CD14-positive monocyte (primary cell): ENCODE data around the gene CYFIP2. TPM values are rescaled to one million over a fixed set of nuclear protein-coding genes. Genes with fewer than 3 reads are reported as not detected.

Experiments used
- DNase-seq, 3 donors: peaks; one replicate each; pipeline ENCODE4 v3.0.0-alpha.2; 2011 to 2022
- H2AFZ ChIP-seq: 2 replicates; pipeline ENCODE4 v1.6.0; 2012; ENCODE audit warnings: mild to moderate bottlenecking, low read depth, low read length, inconsistent platforms; ENCODE audit not compliant: insufficient read depth, poor library complexity, severe bottlenecking
- H3K27ac ChIP-seq, 2 donors: 1 replicate in 1 of 2; 2 replicates in 1 of 2; pipeline ENCODE4 v1.5.1; 2012 to 2013; ENCODE audit warnings: low read length in 2 of 2, control low read depth in 1 of 2, inconsistent platforms in 1 of 2, low read depth in 1 of 2, mild to moderate bottlenecking in 1 of 2
- H3K27me3 ChIP-seq, 2 donors: one replicate each; pipeline versions ENCODE4 v1.6.0 to v1.6.1; 2011 to 2013; ENCODE audit warnings: low read length in 2 of 2; ENCODE audit not compliant: control insufficient read depth in 2 of 2, insufficient read depth in 2 of 2
- H3K36me3 ChIP-seq, 2 donors: replicated peaks in 1 of 2; 1 replicate in 1 of 2; 2 replicates in 1 of 2; pipeline versions ENCODE4 v1.5.1 to v1.6.1; 2012 to 2013; ENCODE audit warnings: low read length in 2 of 2, control low read depth in 1 of 2, inconsistent platforms in 1 of 2, mild to moderate bottlenecking in 1 of 2; ENCODE audit not compliant: insufficient read depth in 2 of 2, control insufficient read depth in 1 of 2
- H3K4me1 ChIP-seq, 2 donors: 1 replicate in 1 of 2; 2 replicates in 1 of 2; pipeline versions ENCODE4 v1.5.1 to v1.6.1; 2012 to 2013; ENCODE audit warnings: low read length in 2 of 2, control low read depth in 1 of 2, inconsistent platforms in 1 of 2, mild to moderate bottlenecking in 1 of 2, moderate library complexity in 1 of 2; ENCODE audit not compliant: insufficient read depth in 2 of 2, control insufficient read depth in 1 of 2
- H3K4me2 ChIP-seq: replicated peaks from 2 replicates; pipeline ENCODE3; 2012; ENCODE audit warnings: low read length, moderate library complexity, mild to moderate bottlenecking; ENCODE audit not compliant: poor library complexity, severe bottlenecking; ENCODE audit errors: extremely low read depth
- H3K4me3 ChIP-seq, 3 experiments: fragments of 200-600 bp in 1 of 3; sonication (generic) in 1 of 3; replicated peaks in 1 of 3; 1 replicate in 2 of 3; 2 replicates in 1 of 3; pipeline ENCODE4 v1.5.1; 2011 to 2013; ENCODE audit warnings: low read length in 3 of 3, mild to moderate bottlenecking in 3 of 3, control low read depth in 2 of 3, low read depth in 2 of 3, inconsistent platforms in 1 of 3, moderate library complexity in 1 of 3
- H3K79me2 ChIP-seq: 2 replicates; pipeline ENCODE4 v1.6.0; 2012; ENCODE audit warnings: mild to moderate bottlenecking, control low read depth, inconsistent platforms, low read length, moderate library complexity; ENCODE audit not compliant: insufficient read depth
- H3K9ac ChIP-seq: 2 replicates; pipeline ENCODE4 v1.6.0; 2017; ENCODE audit warnings: low read length, mild to moderate bottlenecking; ENCODE audit not compliant: insufficient read depth, poor library complexity, severe bottlenecking
- H3K9me3 ChIP-seq, 2 donors: replicated peaks in 1 of 2; 1 replicate in 1 of 2; 2 replicates in 1 of 2; pipeline versions ENCODE4 v1.5.1 to v1.6.1; 2012 to 2013; ENCODE audit warnings: low read length in 2 of 2, control low read depth in 1 of 2; ENCODE audit not compliant: control insufficient read depth in 1 of 2, insufficient read depth in 1 of 2
- H4K20me1 ChIP-seq: 2 replicates; pipeline ENCODE4 v1.6.0; 2012; ENCODE audit warnings: mild to moderate bottlenecking, low read length, control low read depth, moderate library complexity; ENCODE audit not compliant: insufficient read depth
- H3K27ac Mint-ChIP-seq, 7 donors: one replicate each; pipeline ENCODE4 v1.8.0; 2020; ENCODE audit warnings: mild to moderate bottlenecking in 7 of 7, mixed read lengths in 7 of 7, moderate library complexity in 6 of 7, inconsistent platforms in 2 of 7
- H3K27me3 Mint-ChIP-seq, 3 donors: one replicate each; pipeline ENCODE4 v1.8.0; 2021 to 2022; ENCODE audit warnings: low read depth in 3 of 3, mild to moderate bottlenecking in 3 of 3, mixed read lengths in 3 of 3, moderate library complexity in 3 of 3, inconsistent platforms in 1 of 3
- H3K36me3 Mint-ChIP-seq, 2 donors: one replicate each; pipeline ENCODE4 v1.8.0; 2020; ENCODE audit warnings: mixed read lengths in 2 of 2, inconsistent platforms in 1 of 2, mild to moderate bottlenecking in 1 of 2
- H3K4me1 Mint-ChIP-seq: one replicate; pipeline ENCODE4 v1.8.0; 2020; ENCODE audit warnings: mild to moderate bottlenecking, mixed read lengths
- H3K4me3 Mint-ChIP-seq, 2 donors: one replicate each; pipeline ENCODE4 v1.8.0; 2020; ENCODE audit warnings: mild to moderate bottlenecking in 2 of 2, mixed read lengths in 2 of 2, moderate library complexity in 1 of 2
- H3K9me3 Mint-ChIP-seq, 7 donors: one replicate each; pipeline ENCODE4 v1.8.0; 2020 to 2022; ENCODE audit warnings: mixed read lengths in 7 of 7, mild to moderate bottlenecking in 6 of 7, moderate library complexity in 6 of 7, inconsistent platforms in 2 of 7
- WGBS: methylation state at CpG from one replicate; pipeline ENCODE4 v1.1.5; 2013; ENCODE audit warnings: missing lambda C conversion rate; ENCODE audit not compliant: insufficient coverage; 5-methylcytosine and 5-hydroxymethylcytosine counted together
- intact Hi-C, 2 donors: fragments of 100-400 bp; cut with micrococcal nuclease; formaldehyde crosslinking; loops; one replicate each; pipeline versions ENCODE4 v1.15.0 to v1.15.1; 2023
- polyA plus RNA-seq, 3 donors: library from polyadenylated mRNA; depleted of rRNA in 1 of 3; unstranded in 2 of 3; stranded (reverse) in 1 of 3; fragments of 300-500 nt in 2 of 3; fragments of >200 nt in 1 of 3; fragmentation: Illumina TruSeq in 2 of 3; gene quantifications; 1 replicate in 2 of 3; 2 replicates in 1 of 3; pipeline ENCODE4 v1.2.3, GENCODE V29; 2012 to 2021
- TF ChIP-seq, protein P1 (sequence below): fragments of 200-600 bp; IDR thresholded peaks from one replicate; pipeline ENCODE4 v1.8.0; 2022; ENCODE audit warnings: antibody characterized with exemption, mild to moderate bottlenecking

CYFIP2 gene
- polyA plus RNA-seq, 3 donors = 33.6 to 45.6 (median 36.0) TPM

DNA sequence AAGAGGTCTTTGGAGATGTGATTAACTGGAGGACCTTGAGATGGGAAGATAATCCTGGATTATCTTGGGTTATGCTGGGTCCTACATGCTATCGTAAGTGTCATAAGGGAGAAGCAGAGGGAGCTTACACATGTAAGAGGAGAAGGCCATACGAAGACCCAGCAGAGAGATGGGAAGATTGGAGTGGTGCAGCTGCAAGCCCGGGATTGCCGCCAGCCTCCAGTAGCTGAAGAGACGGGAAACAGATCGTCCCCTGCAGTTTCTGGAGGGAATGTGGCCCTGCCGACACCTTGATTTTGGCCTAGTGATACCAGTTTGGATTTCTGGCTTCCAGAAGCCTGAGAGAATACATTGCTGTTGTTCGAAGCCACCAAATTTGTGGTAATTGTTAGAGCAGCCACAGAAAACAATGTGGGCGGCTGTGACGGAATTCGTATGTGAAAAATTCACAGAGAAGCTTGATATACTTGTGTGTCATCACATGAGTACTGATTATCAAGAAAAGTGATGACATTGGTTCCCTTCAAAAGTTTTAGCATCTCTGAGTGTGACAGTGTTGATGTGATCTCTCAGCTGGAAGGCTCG is 86.9 kb downstream of the CYFIP2 start:
- Histone ChIP-seq H3K36me3 (peaks cover 2 to 42% of the 10 kb centered on the region in 2 donors), H3K4me1 (no peaks in the 10 kb centered on the region), H3K27me3 (no peaks in the 10 kb centered on the region), H2AFZ (no peak overlapping the region), H3K79me2 (no peaks in the 10 kb centered on the region), H3K9me3 (no peaks in the 10 kb centered on the region), H4K20me1 (no peaks in the 10 kb centered on the region), H3K9ac (no peak overlapping the region), H3K4me3 (no peak overlapping the region), H3K27ac (no peak overlapping the region), H3K4me2 (no peak overlapping the region)
- DNase-seq = no peak
- H3K27me3 Mint-ChIP-seq = no peaks in the 10 kb centered on the region
- 99% methylated on average over 11 of the region's 12 CpGs for WGBS
- no peaks in the 10 kb centered on the region for H3K9me3 Mint-ChIP-seq
- H3K27ac Mint-ChIP-seq = no peak overlapping the region
- no peaks in the 10 kb centered on the region for H3K4me1 Mint-ChIP-seq
- intact Hi-C loops = no loop called here
- peaks cover 13 to 15% of the 10 kb centered on the region in 2 donors for H3K36me3 Mint-ChIP-seq
- H3K4me3 Mint-ChIP-seq = no peak overlapping the region
- TF ChIP-seq, protein P1, sequence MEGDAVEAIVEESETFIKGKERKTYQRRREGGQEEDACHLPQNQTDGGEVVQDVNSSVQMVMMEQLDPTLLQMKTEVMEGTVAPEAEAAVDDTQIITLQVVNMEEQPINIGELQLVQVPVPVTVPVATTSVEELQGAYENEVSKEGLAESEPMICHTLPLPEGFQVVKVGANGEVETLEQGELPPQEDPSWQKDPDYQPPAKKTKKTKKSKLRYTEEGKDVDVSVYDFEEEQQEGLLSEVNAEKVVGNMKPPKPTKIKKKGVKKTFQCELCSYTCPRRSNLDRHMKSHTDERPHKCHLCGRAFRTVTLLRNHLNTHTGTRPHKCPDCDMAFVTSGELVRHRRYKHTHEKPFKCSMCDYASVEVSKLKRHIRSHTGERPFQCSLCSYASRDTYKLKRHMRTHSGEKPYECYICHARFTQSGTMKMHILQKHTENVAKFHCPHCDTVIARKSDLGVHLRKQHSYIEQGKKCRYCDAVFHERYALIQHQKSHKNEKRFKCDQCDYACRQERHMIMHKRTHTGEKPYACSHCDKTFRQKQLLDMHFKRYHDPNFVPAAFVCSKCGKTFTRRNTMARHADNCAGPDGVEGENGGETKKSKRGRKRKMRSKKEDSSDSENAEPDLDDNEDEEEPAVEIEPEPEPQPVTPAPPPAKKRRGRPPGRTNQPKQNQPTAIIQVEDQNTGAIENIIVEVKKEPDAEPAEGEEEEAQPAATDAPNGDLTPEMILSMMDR = no peak

DNA sequence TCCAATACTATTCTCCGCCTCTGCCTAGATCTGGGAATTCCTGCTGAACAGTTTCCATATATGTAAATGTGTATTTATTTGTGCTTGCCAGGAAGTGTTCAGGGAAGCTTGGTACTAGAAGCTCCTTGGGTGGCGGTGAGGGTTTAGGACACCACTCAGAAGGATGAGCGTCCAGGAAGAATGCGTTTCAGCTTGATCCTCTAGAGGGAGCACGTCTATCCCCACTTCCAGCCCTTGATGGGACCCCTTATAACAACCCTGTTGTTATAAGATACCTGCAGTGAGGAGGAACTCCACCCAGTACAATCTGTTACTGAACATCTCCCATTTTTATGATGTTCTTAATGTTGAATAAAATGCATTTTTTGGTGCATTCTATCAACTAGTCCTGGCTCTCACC is 88.9 kb downstream of the CYFIP2 start:
- Mint-ChIP-seq H3K9me3 (no peaks in the 10 kb centered on the region), H3K36me3 (peaks cover 18 to 24% of the 10 kb centered on the region in 2 donors), H3K27me3 (no peaks in the 10 kb centered on the region), H3K4me3 (no peak overlapping the region), H3K4me1 (no peaks in the 10 kb centered on the region), H3K27ac (no peak overlapping the region)
- WGBS = 62% methylated on average over 2 of the region's 5 CpGs
- DNase-seq = no peak
- no peak overlapping the region for H2AFZ ChIP-seq
- TF ChIP-seq, protein P1 = no peak
- H3K4me2 ChIP-seq = no peak overlapping the region
- H3K36me3 ChIP-seq = peaks cover 2 to 61% of the 10 kb centered on the region in 2 donors
- no peaks in the 10 kb centered on the region for H3K27me3 ChIP-seq
- H3K4me1 ChIP-seq = no peaks in the 10 kb centered on the region
- H3K4me3 ChIP-seq = no peak overlapping the region
- no peak overlapping the region for H3K27ac ChIP-seq
- no peaks in the 10 kb centered on the region for H3K79me2 ChIP-seq
- H4K20me1 ChIP-seq = no peaks in the 10 kb centered on the region
- intact Hi-C loops = no loop called here
- no peak overlapping the region for H3K9ac ChIP-seq
- H3K9me3 ChIP-seq = no peaks in the 10 kb centered on the region
